HG02973 (cell line): ENCODE results near the gene ABCA2.

Experiments used
- ATAC-seq: cut with Tn5 transposase; IDR thresholded peaks from one replicate; pipeline ENCODE4 v1.9.1; 2021; ENCODE audit warnings: moderate library complexity; ENCODE audit not compliant: unreplicated experiment

ABCA2 gene

DNA sequence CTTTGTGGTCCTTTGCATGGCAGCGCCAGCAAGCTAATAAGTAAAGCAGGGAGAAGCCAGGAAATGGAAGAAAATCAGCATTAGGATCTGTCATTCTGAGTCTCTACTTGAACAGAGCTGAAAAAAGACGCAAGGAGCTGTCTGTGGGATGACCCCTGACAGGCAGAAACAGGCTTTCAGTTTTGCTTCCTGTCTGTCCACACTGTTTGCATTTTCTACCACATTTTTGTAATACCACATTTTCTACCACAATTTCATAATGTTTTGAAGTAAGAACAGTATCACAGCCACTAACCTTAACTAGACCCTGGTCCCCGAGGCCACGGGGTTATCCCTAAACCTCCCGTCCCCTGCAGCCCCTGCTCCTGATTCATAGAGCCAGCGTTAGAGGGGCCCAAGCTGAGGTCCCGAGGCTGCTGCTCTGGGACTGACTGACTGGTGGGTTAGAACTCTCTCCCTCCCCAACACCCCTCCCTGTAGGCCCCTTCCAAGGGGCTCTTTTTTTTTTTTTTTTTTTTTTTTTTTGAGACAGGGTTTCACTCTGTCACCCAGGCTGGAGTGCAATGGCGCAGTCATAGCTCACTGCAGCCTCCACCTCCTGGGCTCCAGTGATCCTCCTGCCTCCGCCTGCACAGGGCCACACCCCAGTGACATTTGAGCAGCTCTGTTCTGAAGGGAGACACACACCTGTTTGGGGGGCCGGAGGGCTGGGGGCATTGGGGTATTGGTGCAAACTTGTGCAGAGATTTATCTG lies 27.7 kb downstream of the ABCA2 start:
- ATAC-seq = peak; percentile 64

DNA sequence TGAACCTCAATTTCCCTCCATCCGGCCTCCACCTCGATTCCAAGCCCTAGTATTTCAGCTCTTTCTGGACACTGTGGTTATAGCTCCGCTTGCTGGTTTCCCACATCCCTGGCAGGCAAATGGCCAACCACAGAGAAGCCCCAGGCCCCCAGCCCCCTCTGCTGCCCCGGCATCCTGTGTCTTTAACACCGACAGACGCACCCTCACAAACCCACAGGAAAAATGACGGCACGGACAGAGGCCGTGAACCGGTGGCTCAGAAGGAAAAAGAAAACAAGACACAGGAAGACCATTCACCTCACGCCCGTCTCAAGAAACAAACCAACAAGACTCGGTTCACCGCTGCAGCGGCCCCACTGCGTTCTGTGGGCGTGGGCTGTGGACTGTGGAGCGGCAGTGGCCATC lies 30.2 kb downstream of the ABCA2 start:
- ATAC-seq = no peak

GRCh38 chr9:136997371-136997770 lies 30.7 kb downstream of the ABCA2 start:
- no peak for ATAC-seq

DNA sequence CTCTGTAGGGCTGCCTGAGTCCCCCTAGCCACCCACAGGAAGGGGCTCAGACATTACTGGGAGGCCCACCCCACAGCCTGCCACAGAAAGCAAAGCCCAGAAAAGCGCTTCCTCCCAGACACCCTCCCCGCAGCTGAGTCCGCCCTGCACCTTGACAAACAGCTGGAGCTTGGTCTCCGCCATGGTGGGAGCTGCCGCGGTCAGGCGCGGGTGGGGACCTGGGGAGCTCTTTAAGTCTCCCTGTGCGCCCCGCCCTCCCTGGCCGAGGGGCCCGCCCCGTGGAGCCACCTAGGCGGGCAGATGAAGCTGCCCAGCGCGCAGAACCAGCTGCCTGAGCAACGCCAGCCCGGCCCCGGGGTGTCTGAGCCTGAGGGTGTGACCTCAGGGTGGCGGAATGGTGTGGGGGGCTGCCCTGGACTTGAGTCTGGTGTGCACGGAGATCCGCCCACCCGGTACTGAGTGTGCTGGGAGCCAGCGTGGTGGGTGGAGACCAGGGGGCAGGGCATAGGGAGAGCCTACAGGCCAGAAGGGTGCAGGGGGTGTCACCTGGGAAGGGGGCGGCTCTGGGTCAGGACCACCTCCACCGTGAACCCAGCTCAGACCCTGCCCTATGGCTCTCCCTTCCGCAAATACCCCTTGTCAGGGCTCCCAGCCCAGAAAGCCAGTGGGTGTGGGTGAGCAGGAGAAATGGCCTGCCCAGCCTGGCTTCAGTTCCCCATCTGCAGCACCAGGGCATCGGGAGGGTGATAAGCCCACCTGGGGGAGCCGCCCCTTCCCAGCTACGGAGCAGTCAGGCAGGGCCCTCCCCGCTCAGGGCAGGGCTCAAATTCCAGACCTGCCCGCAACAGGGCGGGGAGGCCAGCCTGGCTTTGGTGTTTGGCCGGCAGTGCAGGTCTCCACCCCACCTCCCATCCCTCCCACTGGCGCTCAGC lies 31.4 kb downstream of the ABCA2 start, which contains the start of gene CLIC3:
Gene CLIC3 (minus strand): TSS at position 208 of the 932 bp plus-strand sequence. CDS start 25 bp downstream, at position 183.
- ATAC-seq = no peak

- ATAC-seq = no peak
Observed at GRCh38 chr9:136995772-136996311, 32.2 kb downstream of the ABCA2 start.

DNA sequence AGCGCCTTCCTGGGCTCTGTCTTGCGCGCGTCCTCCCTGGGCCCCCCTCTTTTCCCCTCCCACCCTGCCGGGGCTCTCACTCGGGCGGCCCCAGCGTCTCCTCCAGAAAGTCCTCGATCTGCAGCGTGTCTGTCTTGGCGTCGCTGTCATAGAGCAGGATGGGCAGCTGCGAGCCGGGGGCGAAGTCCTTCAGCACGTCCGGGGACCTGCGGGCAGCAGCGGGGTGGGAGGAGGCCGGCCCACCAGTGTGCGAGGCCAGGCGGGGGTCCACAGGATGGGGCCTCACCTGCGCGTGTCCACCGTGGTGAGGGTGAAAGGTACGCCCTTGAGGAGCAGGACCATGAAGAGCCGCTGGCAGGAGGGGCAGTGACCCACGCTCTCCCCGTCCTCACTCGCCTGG lies 32.7 kb downstream of the ABCA2 start:
- no peak for ATAC-seq

GRCh38 chr9:136994888-136995230 lies 33.2 kb downstream of the ABCA2 start:
- no peak for ATAC-seq

GRCh38 chr9:136994180-136994887 lies 33.7 kb downstream of the ABCA2 start:
- no peak for ATAC-seq

DNA sequence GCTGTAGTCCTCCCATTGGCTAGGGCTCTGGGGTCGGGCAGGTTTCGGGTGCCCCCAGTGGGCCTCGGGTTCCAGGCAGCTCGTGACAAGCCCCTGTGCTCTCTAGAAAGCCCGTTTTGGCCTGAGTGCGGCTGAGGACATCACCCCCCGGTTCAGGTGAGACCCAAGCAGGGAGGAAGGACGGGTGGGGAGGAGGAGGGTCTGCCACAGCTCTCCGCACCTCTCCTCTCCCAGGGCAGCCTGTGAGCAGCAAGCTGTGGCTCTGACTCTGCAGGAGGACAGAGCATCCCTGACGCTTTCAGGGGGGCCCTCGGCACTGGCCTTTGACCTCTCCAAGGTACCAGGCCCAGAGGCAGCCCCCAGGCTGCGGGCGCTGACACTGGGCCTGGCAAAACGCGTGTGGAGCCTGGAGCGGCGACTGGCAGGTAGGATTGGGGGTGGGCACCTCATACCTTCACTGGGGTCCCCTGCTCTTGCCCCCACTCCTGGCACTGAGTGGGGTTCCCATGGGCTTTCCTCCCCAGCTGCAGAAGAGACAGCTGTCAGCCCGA lies 35.1 kb downstream of the ABCA2 start:
- no peak for ATAC-seq

DNA sequence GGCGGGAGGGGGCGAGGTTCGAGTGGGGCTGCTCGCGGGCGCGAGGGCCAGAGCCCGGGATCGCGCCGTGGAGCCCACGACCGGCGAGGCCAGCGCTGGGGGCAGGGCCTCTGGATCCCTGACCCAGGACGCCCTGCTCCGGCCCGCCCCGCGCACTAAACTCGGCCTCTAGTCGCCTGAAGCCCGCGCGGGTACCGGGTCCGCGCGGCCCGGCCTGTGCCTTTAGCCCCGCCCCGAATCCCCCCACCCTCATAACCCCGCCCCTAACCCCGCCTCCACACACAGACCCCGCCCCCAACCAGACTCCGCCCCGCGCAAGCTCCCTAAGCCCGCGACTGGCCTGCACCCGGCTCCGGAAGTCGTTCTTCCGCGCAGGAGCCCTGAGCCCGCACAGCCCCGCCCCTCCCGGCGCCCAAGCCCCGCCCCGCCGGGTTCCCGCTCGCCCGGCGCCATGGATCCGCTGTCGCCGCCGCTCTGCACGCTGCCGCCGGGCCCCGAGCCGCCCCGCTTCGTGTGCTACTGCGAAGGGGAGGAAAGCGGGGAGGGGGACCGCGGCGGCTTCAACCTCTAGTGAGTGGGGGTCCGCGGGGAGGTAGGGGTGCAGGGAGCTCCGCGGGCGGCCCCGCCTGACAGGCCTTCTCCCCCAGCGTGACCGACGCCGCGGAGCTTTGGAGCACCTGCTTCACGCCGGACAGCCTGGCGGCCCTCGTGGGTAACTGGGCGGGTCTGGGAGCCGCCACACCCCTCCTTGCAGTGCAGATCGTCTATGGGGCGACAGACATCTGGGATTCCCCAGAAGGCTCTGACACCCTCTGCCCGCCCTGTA lies 35.8 kb downstream of the ABCA2 start, which contains the start of gene PAXX:
Gene PAXX (plus strand): TSS at position 430 of the 826 bp plus-strand sequence. CDS start 22 bp downstream, at position 452.
- peak; percentile 81 for ATAC-seq

- no peak for ATAC-seq
Observed at GRCh38 chr9:136990242-136990911, 37.7 kb downstream of the ABCA2 start.

DNA sequence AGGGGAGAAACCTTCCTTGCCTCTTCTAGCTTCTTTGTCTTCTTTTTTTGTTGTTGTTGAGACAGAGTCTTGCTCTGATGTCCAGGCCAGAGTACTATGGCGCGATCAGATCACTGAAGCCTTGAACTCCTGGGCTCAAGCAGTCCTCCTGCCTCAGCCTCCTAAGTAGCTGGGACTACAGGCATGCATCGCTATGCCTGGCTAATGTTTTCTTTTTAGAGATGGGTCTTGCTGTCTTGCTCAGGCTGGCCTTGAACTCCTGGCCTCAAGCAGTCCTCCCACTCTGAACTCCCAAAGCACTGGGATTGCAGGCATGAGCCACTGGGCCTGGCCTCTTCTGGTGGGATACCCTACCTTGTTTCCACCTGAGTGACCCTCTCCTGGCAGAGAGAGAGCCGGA lies 39.2 kb downstream of the ABCA2 start:
- no peak for ATAC-seq

DNA sequence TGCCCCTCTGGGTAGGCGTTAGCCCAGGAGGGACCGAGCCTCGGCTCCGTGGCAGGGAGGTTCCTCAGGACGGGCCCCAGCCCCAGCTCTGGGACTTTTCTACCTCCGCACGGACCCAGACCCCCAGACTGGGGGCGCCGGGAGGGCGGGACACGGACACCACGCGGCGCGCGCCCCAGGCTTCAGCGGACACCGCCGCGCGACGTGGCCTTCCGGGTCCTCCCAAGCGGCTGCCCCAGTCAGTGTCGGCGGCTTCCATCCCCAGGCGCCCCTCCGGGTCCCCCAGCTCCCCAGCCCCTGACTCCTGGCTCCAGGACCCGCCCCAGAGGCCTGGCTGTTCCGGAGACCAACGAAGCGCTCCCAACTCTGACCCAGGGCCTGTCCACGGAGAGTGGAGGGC lies 42.2 kb downstream of the ABCA2 start:
- ATAC-seq = no peak

- ATAC-seq = no peak
Observed at GRCh38 chr9:136985027-136985602, 42.9 kb downstream of the ABCA2 start.

GRCh38 chr9:136984464-136985026 lies 43.5 kb downstream of the ABCA2 start:
- no peak for ATAC-seq

- ATAC-seq = no peak
Observed at GRCh38 chr9:136983656-136984314, 44.3 kb downstream of the ABCA2 start.

- ATAC-seq = no peak
Observed at GRCh38 chr9:136983167-136983566, 44.9 kb downstream of the ABCA2 start.
